ENCODE data around the gene PRKACA. TPM values are rescaled to one million over a fixed set of nuclear protein-coding genes. Genes with fewer than 3 reads are reported as not detected.

Gene PRKACA
- total RNA-seq, 1 donor from 2014 or later: 29.3 TPM

DNA sequence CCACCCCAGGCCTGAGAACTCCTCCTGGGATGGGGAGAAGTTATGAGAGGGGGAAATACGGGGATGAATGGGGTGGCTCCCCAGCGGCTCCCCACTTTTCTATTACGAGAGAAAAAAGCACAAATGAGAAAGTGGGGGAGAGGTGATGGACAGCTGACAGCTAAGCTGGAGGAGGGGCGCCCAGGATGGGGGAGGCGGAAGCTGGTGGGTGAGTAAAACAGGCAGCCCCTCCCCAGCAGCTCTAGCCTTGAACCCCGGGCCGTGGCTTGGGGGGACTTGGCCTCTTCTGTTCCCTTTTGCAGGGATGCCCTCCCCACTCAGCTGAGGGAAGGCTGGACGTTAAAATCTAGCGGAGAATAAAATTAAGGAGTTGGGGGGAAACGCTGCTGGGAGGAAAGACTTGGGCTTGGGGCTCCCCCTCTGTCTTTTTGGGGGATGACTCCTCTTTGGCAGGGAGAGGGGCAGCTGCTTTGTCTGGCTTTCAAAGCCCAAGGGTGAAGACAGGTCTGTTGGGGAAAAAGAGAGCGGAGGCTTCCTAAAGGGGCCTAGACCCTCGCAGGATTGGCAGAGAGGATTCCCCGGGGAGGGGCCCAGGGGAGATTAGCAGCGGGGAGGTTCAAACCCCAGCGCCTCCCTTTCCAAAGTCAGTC is 25.6 kb downstream of the PRKACA start:
- DNase-seq: no peak

- no peak for DNase-seq
Observed at GRCh38 chr19:14091081-14091812, 26.3 kb downstream of the PRKACA start.

DNA sequence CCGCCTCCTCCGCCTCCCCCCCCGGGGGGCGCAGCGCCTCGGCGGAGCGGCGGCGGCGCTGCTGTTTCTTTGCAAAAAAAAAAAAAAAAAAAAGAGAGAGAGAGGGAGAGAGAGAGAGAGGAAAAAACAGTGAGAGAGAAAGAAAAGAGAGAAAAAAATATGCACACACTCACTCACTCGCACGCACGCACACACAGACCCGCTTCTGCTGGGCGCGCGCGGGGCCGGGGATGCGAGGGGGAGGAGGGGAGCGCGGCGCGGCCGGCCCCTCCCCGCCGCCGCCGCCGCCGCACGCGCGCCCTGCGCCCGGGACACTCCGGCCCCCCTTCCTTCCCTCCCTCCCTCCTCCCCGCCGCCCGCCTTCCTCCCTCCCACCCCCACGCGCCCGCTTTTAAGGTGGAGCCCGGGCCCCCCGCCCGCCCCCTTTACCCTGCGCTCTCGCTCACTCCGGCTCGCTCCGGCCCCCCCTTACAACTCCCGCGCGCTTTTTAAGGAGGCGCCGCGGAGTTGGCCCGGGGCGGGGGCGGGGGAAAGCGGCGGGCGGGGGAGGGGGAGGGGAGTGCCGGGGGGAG is 27.0 kb downstream of the PRKACA start, which contains the start of gene SAMD1:
TSS of gene SAMD1 (minus strand) at position 243 of the 572 bp plus-strand sequence.
- peak; percentile 72 for DNase-seq

GRCh38 chr19:14089662-14090508 is 27.7 kb downstream of the PRKACA start:
- DNase-seq: peak; percentile 15

DNA sequence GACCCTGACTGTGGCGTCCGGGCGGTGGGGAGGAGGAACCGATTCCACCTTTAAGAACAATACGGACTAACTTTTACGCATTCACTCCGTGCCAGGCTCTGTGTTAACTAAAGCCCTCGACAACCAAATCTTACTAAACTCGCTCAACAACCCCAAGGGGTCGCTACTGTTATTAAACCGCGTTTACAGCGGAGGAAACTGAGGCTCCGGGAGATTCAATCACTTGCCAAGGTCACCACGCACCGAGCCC is 28.2 kb downstream of the PRKACA start:
- DNase-seq: no peak

DNA sequence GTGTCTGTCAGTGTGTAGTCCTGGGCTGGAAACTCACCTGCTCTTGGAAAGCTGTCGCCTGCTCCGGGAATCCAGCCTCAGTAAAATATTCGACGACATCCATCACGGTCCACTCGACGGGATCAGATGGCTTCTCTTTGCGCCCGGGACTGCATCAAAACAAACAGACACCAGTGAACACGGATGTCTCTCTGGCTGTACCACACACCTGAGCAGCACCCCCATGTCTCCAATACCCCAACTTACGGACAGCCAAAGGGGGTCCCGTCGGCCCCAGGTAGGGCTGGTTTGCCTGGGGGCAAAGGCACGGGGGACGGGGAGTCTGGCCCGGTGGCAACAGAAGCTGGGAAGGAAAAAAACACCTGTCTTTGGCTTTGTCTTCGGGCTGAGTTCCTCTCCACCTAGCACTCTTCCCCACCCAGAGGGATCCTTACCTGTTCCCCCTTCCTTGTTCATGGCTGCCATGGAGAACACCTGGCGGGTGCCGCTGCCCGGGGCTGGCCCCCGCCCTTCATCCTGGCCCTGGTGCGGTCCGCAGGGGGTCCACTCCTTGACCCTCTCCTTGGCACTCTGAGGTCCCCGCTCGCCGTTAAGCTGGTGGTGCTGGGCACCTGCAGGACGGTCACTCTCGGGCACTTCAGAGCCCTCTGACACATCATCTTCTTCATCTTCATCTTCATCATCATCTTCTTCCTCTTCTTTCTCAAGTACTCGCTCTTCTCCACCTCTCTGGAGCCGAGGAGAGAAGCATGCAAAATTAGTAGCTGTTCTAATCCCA is 28.7 kb downstream of the PRKACA start:
- DNase-seq: no peak

DNA sequence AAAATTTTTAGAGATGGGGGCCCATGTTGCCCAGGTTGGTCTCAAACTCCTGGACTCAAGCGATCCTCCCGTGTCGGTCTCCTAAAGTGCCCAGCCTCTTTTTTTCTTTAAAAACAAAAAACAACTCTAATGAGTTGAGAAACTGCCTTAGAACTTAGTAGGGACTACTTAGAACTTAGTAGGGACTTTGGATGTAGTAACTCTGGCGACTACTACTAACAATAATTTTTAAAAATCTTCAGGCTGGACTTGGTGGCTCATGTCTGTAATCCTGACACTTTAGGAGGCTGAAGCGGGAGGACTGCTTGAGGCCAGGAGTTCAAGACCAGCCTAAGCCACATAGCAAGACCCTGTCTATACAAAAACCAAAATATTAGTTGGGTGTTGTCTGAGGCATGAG is 31.5 kb downstream of the PRKACA start:
- DNase-seq: no peak

- no peak for DNase-seq
Observed at GRCh38 chr19:14085309-14085995, 32.1 kb downstream of the PRKACA start, which contains the start of gene C19orf67. Gene C19orf67, minus strand, starts transcription at chr19:14085783. Its CDS starts 156 bp downstream, at chr19:14085627.

GRCh38 chr19:14082675-14082960 is 34.9 kb downstream of the PRKACA start:
- no peak for DNase-seq

- no peak for DNase-seq
Observed at GRCh38 chr19:14081797-14082674, 35.5 kb downstream of the PRKACA start.

DNA sequence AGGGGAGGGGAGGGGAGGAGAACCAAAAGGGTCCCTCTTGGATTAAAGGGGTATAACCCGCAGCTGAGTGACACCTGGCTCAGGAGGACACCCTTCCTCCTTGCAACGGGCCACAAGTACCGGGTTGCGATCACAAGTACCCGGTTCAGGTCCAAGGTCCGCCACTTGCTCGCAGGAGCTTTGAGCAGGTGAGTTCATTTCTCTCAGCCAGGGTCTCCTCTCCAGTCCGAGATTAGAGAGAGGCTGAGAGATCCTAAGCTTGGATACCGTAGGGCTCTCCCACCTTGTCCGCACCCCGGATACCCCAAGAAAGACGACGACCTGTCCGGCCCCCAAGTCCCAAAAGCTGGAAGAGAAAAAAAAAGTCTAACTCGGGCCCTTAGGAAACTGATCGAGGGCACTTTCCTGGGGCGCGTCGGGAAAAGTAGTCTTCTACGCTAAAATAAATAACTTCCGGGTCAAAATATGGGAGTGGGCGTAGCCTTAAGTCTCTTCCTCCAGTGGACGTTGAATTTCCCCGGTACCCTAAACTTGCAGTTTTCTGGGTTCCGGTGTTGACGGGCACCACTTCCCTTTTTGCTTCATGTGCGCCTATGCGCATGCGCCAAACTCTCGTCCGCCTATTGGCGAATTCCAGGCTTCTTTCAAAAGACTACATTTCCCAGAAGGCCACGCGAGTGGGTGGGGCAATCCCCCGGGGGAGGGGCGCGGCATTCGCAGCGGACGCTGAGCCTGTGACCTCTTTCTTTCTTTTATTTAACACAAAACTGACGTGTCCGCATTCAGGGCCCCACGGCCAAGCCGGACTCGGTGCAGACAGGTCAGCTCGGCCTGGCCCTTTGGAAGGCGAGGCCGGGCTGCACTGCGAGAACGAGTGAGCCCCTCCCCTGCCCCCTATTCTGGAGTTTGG is 36.4 kb downstream of the PRKACA start:
- DNase-seq: peak; percentile 97

DNA sequence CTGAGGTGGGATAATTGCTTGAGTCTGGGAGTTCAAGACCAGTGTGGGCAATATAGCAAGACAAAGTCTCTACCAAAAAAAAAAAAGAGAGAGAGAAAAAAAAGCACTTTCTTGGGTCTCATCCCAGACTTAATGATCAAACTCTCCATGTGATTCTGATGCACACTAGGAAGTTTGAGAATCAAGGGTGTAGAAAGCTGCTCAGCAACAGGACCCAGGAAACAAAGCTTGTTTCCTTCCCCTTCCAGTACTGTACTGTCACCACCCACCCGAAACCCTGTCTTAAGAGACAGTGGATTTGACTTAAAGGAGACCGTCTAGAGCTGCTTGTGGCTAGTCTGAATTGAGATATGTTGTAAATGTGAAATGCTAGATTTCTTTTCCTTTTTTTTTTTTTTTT is 39.2 kb downstream of the PRKACA start:
- DNase-seq: no peak

DNA sequence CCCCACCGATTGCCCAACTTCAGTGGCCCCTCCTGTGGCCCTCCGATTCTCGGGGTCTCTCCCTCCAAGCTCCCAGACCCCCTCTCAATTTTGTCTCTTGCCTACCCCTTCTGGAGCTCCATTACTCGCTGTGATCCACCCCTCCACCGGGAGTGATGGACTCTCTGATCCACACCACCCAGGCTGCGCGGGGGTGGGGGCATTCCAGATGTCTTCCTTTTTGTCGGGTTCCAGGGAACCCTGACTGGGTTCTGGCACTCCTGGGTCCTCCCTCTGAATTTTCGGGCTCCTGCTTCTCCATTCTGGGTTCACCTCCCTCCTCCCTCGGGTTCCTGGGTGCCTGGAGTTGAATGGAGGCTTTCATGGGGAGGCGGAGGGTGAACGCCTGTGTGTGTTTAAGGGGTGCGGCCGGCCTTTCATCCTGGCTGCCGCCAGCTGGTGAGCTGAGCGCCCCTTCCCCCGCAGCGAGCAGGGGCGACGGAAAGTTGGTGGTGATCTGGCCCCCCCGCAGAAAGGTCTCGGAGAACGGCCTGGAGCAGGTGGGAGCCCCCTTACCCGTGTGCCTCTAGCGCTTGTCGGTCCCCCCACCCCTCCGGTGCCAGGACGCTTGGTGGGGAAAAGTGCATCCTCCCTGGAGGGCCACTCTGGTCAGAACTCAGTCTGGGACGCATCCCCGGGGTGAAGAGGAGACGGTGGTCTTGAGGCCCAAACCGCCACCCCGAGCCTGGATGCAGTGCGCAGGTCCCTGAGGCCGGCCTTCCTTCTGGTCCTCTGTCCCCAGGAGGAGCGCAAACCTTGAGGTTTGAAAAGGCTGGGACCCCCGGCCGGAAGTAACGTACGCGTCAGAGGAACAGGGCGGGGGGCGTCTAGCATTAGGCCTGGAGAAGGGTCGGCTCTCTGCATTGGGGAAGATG is 43.4 kb downstream of the PRKACA start:
- no peak for DNase-seq

DNA sequence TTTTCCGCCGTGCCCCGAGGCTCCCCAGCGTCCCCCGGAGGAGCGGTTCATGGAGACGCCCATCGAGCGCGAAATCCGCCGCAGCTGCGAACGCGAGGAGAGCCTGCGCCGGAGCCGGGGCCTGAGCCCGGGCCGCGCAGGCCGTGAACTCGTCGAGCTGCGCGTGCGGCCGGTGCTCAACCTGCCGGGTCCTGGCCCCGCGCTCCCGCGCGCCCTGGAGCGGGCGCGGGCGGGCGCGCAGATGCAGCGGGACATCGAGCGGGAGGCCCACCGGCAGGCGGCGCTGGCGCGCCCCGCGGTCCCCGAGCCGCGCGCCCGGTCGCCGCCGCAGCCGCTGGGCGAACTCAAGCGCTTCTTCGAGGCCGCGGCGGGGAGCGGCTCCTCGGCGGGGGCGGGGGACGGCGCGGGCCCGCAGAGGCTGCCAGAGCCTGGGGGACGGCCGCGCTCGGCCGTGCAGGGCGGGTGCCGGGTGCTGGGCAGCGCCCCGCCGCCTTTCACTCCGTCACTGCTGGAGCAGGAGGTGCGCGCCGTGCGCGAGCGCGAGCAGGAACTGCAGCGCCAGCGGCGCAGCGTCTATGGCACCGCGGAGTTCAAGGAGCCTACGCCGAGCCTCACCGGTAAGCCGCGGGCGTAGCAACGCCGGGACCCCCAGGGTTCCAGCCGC is 44.2 kb downstream of the PRKACA start:
- DNase-seq: peak; percentile 60

DNA sequence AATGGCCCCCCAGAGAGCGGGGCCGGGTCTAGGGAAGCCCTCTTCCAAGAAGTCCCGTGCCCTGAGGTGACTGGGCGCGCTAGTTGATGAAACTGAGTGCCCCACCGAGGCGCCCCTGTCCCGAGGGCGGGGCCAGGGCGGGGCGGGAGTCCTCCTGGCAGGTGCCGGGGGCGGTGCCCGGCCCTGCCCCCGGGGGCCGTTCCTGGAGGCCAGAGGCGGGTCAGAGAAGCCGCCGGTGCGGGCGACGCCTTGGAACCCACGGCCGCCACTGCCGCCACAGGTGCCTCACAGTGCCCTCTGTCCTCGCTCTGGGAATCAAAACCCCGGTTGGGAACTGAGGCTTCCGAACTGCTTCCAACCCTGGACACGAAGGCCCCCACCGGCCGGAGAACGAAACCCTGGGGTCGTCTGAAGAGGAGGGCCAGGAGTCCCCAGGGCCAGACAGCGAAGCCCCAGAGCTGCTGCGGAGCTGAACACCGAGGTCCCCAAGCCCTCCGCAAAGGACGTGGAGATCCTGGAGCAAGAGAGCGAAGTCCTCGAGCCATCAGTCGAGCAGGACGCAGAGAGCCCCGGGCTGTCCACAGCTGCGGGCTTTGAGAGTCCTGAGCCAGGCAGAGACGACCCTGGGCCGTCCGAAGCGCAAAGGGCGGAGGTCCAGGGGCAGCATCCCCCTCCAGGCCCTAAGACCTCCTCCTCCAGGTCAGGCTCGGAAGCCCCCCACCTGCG is 44.9 kb downstream of the PRKACA start, which contains the start of gene MISP3:
TSS of gene MISP3 (plus strand) at position 252 of the 726 bp plus-strand sequence. CDS start 524 bp downstream, outside the sequence.
- no peak for DNase-seq

- DNase-seq: no peak
Observed at GRCh38 chr19:14070268-14071050, 47.1 kb downstream of the PRKACA start.
